Stimulated activated CD4-positive, alpha-beta T cell treated with anti-CD3 and anti-CD28 coated beads, TNF-alpha, amount 100 ng/mL, for 4 hours (primary cell): ENCODE results near the gene TMEM256.

ENCODE experiments used
- DNase-seq, 3 experiments: peaks; one replicate each; pipeline ENCODE4 v3.0.0-alpha.2; 2020; ENCODE audit warnings: low read depth in 3 of 3

TMEM256 gene

DNA sequence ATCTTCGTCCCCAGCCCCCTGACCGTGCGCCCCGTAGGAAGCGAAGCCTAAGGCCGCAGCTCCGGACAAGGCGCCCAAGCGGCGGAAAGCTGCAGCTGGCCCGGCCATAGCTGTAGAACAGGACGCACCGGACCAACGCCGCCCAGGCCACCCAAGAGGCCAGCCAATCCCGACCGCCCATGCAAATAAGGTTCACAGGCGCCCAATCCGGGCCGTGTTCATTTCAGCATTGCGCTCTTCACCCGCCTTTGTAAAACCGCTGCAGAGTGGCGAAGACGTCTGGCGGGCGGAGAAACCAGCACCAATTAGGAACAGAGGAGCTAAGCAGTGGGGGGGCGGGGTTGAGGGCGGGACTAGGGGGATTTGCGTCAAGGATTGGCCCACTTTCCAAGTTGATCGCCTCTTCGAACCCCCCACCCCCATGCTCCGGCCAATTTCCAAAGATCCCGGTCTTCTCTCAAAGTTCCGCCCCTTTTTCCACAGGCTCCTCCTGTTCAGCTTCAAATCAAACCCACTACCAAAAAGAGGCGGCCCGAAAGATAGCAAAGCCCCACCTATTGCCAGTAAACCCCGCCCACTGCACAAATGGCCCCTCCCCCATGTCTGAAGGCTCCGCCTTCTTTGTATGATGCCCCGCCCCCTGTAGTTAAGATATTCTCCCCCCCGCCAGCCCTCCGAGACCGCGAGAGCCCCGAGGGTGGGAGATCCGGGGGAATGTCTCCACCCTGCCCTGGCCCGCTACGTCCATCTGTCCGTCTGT is at the start of gene TMEM256:
Gene TMEM256 (minus strand): TSS at position 121 of the 760 bp plus-strand sequence. CDS start 13 bp downstream, at position 108.
- peak; percentile 90 to 93 (median 91) for DNase-seq

- DNase-seq, result no peak
Observed at GRCh38 chr17:7448461-7448860, 44.6 kb upstream of the TMEM256 start.

DNA sequence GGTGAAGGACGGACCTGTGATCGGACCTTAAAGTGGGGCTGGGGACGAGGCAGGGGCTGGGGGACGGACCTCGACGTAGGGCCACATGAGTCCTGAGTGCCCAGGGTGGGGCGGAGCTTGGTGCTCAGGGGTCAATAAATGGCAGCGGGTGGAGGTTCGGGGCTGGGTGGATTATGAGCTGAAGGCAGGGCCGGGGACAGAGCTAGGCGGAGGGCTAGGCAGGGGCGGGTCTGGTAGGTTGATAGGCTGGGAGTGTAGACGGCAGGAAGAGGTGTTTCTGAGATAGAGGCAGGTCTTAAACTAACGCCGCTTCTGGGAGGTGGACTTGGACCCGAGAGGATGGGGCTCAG is 41.7 kb upstream of the TMEM256 start:
- no peak for DNase-seq

- DNase-seq, result no peak
Observed at GRCh38 chr17:7444682-7445618, 41.1 kb upstream of the TMEM256 start, which contains the start of gene CHRNB1. Gene CHRNB1, plus strand, starts transcription at chr17:7445061. Its CDS starts 67 bp downstream, at chr17:7445128.

- DNase-seq, result no peak
Observed at GRCh38 chr17:7443499-7444485, 39.9 kb upstream of the TMEM256 start.

GRCh38 chr17:7442142-7442541 is 38.2 kb upstream of the TMEM256 start:
- no peak for DNase-seq

GRCh38 chr17:7441266-7441665 is 37.4 kb upstream of the TMEM256 start:
- no peak for DNase-seq

GRCh38 chr17:7440834-7441195 is 36.9 kb upstream of the TMEM256 start:
- no peak for DNase-seq

DNA sequence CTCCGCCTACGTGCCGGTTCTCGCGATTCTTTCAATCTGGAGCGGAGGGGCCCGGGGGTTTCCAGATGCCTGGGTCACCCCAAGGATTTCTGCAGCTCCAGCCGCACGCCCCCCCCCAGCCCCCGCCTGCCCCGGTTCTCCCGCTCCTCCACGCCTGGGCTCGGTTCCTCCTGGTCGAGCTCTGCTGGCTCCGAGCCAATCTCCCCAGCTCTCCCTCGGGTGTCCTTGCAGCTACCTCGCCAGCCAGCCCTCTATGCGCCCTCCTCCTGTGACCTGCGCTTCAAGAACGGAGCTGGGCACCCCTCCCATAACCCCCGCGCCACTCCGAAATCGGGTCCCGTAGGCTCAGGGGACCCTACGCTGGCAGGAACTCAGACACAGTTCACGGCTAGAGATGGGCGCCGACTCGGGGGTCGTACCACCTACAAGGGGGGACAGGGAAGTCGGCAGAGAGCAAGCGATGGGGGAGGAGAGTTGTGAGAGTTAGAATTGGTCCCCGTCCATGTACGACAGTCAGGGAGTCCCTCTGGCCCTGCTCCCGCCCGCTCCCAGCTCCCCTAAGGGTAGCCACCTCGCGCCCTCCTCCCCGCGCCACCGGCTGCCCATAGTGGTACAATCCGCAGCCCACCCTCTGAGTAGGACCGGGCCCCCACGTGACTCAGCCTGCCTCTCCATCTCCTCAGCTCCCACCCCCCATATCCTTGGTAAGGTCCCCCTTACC is 36.4 kb upstream of the TMEM256 start:
- no peak for DNase-seq

DNA sequence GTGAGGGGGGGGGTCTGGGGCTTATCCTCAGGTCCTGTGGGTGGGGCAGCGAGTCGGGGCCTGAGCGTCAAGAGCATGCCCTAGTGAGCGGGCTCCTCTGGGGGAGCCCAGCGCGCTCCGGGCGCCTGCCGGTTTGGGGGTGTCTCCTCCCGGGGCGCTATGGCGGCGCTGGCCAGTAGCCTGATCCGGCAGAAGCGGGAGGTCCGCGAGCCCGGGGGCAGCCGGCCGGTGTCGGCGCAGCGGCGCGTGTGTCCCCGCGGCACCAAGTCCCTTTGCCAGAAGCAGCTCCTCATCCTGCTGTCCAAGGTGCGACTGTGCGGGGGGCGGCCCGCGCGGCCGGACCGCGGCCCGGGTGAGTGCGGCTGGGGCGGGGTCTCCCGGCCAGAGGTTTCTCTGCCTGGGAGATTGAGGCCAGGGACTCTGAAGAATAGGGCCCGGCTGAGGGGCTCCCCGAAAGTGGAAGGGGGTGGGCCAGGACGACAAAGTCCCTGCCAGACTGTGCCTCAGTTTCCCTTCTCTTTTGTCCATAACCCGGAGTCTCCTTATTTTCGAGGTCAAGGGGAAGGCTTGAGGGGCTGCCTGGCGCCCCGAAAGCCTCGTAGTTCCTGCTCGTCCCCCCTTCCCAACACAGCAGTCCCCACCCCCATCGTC is 35.7 kb upstream of the TMEM256 start, which contains the start of gene FGF11:
Gene FGF11 (plus strand): TSS at position 51 of the 651 bp plus-strand sequence. CDS start 109 bp downstream, at position 160.
- no peak for DNase-seq

DNA sequence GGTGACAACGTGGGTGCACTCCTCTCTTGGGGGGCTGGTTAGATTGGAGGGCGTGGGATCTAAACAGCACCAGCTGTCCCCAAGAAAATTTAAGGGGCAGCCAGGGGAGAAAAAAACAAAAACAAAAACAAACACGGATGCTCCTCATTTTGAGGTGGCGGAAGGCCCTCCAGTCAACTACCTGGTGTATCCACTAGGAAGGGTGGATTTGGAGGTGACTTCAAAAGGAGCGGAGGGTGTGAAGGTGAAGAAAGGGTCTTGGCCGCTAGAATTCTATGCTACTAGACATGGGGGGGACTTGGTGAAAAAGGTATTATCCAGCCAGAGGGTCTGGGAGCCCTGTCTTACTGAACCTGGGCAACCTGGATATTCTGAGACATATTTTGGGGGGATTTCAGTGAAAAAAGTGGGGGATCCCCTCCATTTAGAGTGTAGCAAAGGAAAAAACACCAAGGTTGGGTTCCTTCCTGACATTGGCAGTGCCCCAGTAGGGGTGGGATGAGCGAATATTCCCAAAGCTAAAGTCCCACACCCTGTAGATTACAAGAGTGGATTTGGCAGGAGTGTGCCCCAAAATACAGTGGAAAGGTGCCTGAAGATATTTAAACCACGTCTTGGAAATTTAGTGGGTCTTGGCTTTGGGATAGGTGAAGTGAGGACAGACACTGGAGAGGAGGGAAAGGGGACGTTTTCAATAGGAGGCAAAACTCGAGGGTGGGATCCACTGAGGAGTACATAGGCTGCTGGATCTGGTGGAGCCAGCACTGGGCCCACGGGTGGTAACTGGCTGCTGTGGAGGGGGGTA is 35.0 kb upstream of the TMEM256 start:
- DNase-seq, result no peak

DNA sequence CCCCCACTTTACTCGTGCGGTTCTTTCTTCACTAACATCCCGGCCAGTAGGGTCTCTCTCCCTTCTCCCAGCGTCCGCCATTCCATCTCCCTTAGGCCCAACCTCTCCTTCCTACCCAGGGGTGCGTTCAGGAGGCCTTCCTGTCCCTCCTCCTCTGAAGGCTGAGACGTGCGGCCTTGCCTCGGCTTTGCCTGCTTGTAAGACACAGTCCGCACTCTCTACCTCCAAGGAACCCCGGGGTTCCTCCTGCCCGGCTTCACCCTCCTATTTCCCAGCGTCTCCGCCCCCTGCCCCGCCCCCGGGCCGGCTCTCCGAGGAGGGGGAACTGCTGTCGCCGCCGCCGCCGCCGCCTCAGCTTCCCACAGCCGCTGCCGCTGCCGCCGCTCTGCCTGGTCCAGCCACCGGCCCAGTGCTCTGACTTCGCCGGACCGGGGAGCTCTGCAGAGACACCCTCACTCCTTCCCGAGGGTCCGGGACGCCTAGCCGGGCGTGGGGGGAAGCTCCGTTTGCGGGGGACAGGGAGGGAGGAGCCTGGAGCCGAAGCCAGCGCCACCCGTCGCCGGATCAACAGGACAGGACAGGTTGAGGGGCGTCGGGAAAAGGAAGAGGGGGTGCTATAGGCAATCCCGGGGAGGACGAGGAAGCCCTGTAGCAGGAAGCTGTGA is 34.2 kb upstream of the TMEM256 start:
- peak in 2 of 3 experiments; percentile 40 to 53 for DNase-seq

- DNase-seq, result no peak
Observed at GRCh38 chr17:7437369-7437863, 33.5 kb upstream of the TMEM256 start.

DNA sequence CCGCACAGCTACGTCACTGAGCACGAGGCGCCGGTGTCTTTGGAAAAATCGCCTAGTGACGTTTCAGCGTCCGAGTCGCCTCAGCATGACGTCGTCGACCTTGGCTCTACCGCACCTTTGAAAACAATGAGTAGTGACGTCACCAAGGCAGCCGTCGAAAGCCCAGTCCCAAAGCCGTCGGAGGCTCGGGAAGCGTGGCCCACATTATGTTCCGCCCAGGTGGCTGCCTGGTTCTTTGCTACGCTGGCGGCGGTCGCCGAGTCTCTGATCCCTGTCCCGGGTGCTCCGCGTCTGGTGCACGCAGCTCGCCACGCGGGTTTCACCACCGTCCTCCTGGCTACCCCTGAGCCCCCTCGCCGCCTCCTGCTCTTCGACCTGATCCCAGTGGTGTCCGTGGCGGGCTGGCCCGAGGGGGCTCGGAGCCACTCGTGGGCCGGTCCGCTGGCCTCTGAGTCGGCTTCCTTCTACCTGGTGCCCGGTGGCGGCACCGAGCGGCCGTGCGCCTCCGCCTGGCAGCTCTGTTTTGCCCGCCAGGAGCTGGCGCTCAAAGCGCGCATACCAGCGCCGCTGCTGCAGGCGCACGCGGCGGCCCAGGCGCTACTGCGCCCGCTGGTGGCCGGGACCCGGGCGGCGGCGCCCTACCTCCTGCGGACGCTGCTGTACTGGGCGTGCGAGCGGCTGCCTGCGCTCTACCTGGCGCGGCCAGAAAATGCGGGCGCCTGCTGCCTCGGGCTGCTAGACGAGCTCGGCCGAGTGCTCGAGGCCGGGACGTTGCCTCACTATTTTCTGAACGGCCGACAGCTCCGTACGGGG is 32.9 kb upstream of the TMEM256 start:
- DNase-seq, result peak; percentile 62 to 71 (median 68)

DNA sequence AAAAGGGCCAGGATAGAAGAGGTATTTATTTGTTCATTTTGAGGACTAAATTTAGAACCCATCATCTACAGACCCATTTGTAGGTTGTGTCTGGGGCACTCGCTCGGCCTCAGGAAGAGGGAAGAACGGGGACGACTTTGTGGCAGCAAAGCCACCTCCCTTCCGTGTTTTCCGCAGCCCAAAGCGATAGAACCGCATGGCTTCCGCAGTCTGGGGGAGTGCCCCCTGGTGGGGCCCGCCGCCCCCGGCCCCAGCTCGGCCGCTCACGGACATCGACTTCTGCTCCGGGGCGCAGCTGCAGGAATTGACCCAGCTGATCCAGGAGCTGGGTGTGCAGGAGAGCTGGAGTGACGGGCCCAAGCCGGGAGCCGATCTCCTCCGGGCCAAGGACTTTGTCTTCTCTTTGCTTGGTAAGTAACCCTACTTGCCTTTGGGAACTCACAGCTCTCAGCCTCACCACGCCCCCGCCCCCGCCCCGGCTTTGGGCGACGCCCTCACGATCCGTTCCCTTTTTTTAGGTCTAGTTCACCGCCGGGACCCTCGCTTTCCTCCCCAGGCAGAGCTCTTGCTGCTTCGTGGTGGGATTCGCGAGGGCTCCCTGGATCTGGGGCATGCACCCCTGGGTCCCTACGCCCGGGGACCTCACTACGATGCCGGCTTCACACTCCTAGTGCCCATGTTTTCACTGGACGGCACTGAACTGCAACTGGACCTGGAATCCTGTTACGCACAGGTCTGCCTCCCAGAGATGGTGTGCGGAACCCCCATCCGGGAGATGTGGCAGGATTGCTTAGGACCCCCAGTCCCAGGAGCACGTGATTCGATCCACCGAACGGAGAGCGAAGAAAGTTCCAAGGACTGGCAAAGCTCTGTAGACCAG is 32.0 kb upstream of the TMEM256 start:
- DNase-seq, result peak in 2 of 3 experiments; percentile 28 to 48

GRCh38 chr17:7432296-7432695 is 28.4 kb upstream of the TMEM256 start:
- no peak for DNase-seq

- no peak for DNase-seq
Observed at GRCh38 chr17:7431231-7431630, 27.3 kb upstream of the TMEM256 start.
